Dermis lymphatic vessel endothelial cell (primary cell): ENCODE measurements around the gene FSTL4. TPM values are rescaled to one million over a fixed set of nuclear protein-coding genes. Genes with fewer than 3 reads are reported as not detected.

Experiments used
- total RNA-seq: library from RNA; depleted of rRNA; stranded (reverse); fragments of >200 nt; gene quantifications from 2 replicates; pipeline ENCODE4 v1.2.1, GENCODE V29; 2014

FSTL4 gene
- 0.17 and 0.33 TPM in 2 replicates for total RNA-seq

GRCh38 chr5:133612249-133612860, at the start of gene FSTL4:
Gene FSTL4, minus strand, starts transcription at chr5:133612541.

